GM12878 (cell line): ENCODE measurements around the gene PLAGL1. TPM values are rescaled to one million over a fixed set of nuclear protein-coding genes. Genes with fewer than 3 reads are reported as not detected.

Experiments
- ATAC-seq: fragments of 200-7000 bp; cut with Tn5 transposase; 3 replicates; pipeline ENCODE4 v1.9.1; 2020; ENCODE audit warnings: mild to moderate bottlenecking, moderate library complexity
- BruUV-seq: library from RNA; stranded (reverse); fragments of 400-500 nt; replicated peaks from 2 replicates; lab custom pipeline; 2021; lab: Mats Ljungman, UMichigan
- CTCF ChIA-PET: fragments of 300-600 bp; sonication (Branson Sonifier 250); formaldehyde crosslinking; extraction: SDS; loops from one replicate; lab custom pipeline; 2021; ENCODE audit warnings: inconsistent platforms; lab: Yijun Ruan, JAX
- POLR2A ChIA-PET: fragments of 350-600 bp; formaldehyde crosslinking; extraction: SDS; loops from one replicate; lab custom pipeline; 2021; ENCODE audit warnings: inconsistent platforms; lab: Charles Lee
- RAD21 ChIA-PET: fragments of 300-600 bp; sonication (Branson Sonifier 250); formaldehyde crosslinking; loops from one replicate; lab custom pipeline; 2023; ENCODE audit warnings: antibody characterized with exemption; ENCODE audit not compliant: unreplicated experiment; lab: Charles Lee
- SMC1A ChIA-PET: fragments of 300-600 bp; sonication (Branson Sonifier 250); formaldehyde crosslinking; loops from one replicate; lab custom pipeline; 2023; ENCODE audit not compliant: unreplicated experiment, uncharacterized antibody; lab: Charles Lee
- DNase-seq: peaks from one replicate; pipeline ENCODE4 v3.0.0-alpha.2; 2011; ENCODE audit warnings: low read depth, low spot score
- FAIRE-seq: peaks from 3 replicates; lab custom pipeline; 2011; peaks lifted over from hg19 to GRCh38; lab: Jason Lieb, UNC
- H2AFZ ChIP-seq: 2 replicates; pipeline ENCODE4 v1.6.0; 2011; ENCODE audit warnings: low read depth, low read length, control low read depth; ENCODE audit not compliant: control insufficient read depth
- H3K27ac ChIP-seq: 2 replicates; pipeline ENCODE4 v1.5.1; 2011; ENCODE audit warnings: control low read depth; ENCODE audit not compliant: control insufficient read depth, insufficient read depth
- H3K27me3 ChIP-seq, 2 experiments: replicated peaks in 1 of 2; 2 replicates each; pipeline versions ENCODE4 v1.6.0 to v1.6.1; 2011; ENCODE audit warnings: low read length in 1 of 2; ENCODE audit not compliant: control insufficient read depth in 2 of 2, insufficient read depth in 2 of 2
- H3K36me3 ChIP-seq, 2 experiments: 2 replicates each; pipeline ENCODE4 v1.5.1; 2011; ENCODE audit warnings: low read length in 1 of 2; ENCODE audit not compliant: control insufficient read depth in 2 of 2, insufficient read depth in 2 of 2
- H3K4me1 ChIP-seq: 2 replicates; pipeline ENCODE4 v1.6.1; 2011; ENCODE audit warnings: mild to moderate bottlenecking, low read length, moderate library complexity, mixed read lengths; ENCODE audit not compliant: control insufficient read depth, insufficient read depth
- H3K4me2 ChIP-seq: 2 replicates; pipeline ENCODE4 v1.6.0; 2011; ENCODE audit warnings: control low read depth; ENCODE audit not compliant: control insufficient read depth, insufficient read depth
- H3K4me3 ChIP-seq: fragments of 200-600 bp; sonication (generic); 2 replicates; pipeline ENCODE4 v1.5.1; 2016
- H3K79me2 ChIP-seq: 2 replicates; pipeline ENCODE4 v1.6.0; 2011; ENCODE audit warnings: low read length; ENCODE audit not compliant: control insufficient read depth, insufficient read depth
- H3K9ac ChIP-seq: 2 replicates; pipeline ENCODE4 v1.8.0; 2011; ENCODE audit warnings: low read length, control low read depth, mixed read lengths; ENCODE audit not compliant: control insufficient read depth, insufficient read depth
- H3K9me3 ChIP-seq: replicated peaks from 3 replicates; pipeline ENCODE4 v1.5.1; 2011; ENCODE audit warnings: mild to moderate bottlenecking, low read length; ENCODE audit not compliant: control insufficient read depth, insufficient read depth
- H4K20me1 ChIP-seq: 2 replicates; pipeline ENCODE4 v1.6.0; 2011; ENCODE audit not compliant: control insufficient read depth, insufficient read depth
- CHD4 ChIP-seq: fragments of 200-600 bp; sonication (generic); IDR thresholded peaks from 2 replicates; pipeline ENCODE4 v1.6.1; 2016; ENCODE audit warnings: mild to moderate bottlenecking
- DPF2 ChIP-seq: fragments of 450-650 bp; IDR thresholded peaks from 2 replicates; pipeline ENCODE4 v1.6.1; 2017; ENCODE audit warnings: mild to moderate bottlenecking
- EZH2 ChIP-seq: IDR thresholded peaks from 2 replicates; pipeline ENCODE4 v1.6.1; 2012; ENCODE audit warnings: low read depth, mild to moderate bottlenecking, control low read depth, inconsistent platforms, low read length, borderline replicate concordance; ENCODE audit not compliant: control insufficient read depth
- GATAD2B ChIP-seq: fragments of 450-650 bp; conservative IDR thresholded peaks from 2 replicates; pipeline ENCODE4 v1.6.1; 2017; ENCODE audit warnings: low read depth, mild to moderate bottlenecking, moderate library complexity
- MAX ChIP-seq: IDR thresholded peaks from 2 replicates; pipeline ENCODE4 v1.6.1; 2012; ENCODE audit warnings: low read depth, low read length, improper control_type of control experiment
- NFIC ChIP-seq: IDR thresholded peaks from 2 replicates; pipeline ENCODE4 v1.6.1; 2012; ENCODE audit warnings: low read depth, mild to moderate bottlenecking, inconsistent platforms, low read length, moderate library complexity
- PAX5 ChIP-seq: IDR thresholded peaks from 2 replicates; pipeline ENCODE4 v1.6.1; 2011; ENCODE audit warnings: low read depth, low read length, borderline replicate concordance
- PAX8 ChIP-seq: fragments of 450-650 bp; IDR thresholded peaks from 2 replicates; pipeline ENCODE4 v1.6.1; 2017; ENCODE audit warnings: mild to moderate bottlenecking, moderate library complexity
- RAD51 ChIP-seq: fragments of 450-650 bp; IDR thresholded peaks from 2 replicates; pipeline ENCODE4 v1.6.1; 2016; ENCODE audit warnings: moderate library complexity, mild to moderate bottlenecking, inconsistent platforms
- RELA ChIP-seq: fragments of 450-650 bp; IDR thresholded peaks from 2 replicates; pipeline ENCODE4 v1.8.0; 2014; ENCODE audit warnings: borderline replicate concordance; ENCODE audit not compliant: partially characterized antibody
- SIN3A ChIP-seq: IDR thresholded peaks from 2 replicates; pipeline ENCODE4 v1.6.1; 2012; ENCODE audit warnings: low read depth, low read length, improper control_type of control experiment
- SMAD1 ChIP-seq: fragments of 450-650 bp; IDR thresholded peaks from 2 replicates; pipeline ENCODE4 v1.6.1; 2018; ENCODE audit warnings: mild to moderate bottlenecking, low read depth; ENCODE audit not compliant: partially characterized antibody
- STAT3 ChIP-seq: IDR thresholded peaks from 2 replicates; pipeline ENCODE4 v1.6.1; 2011; ENCODE audit warnings: low read depth, low read length, improper control_type of control experiment
- TARDBP ChIP-seq: IDR thresholded peaks from 2 replicates; pipeline ENCODE4 v1.6.1; 2016; ENCODE audit warnings: borderline replicate concordance
- TCF7 ChIP-seq: IDR thresholded peaks from 2 replicates; pipeline ENCODE4 v1.6.1; 2014; ENCODE audit warnings: antibody characterized with exemption, borderline replicate concordance
- ZBED1 ChIP-seq: IDR thresholded peaks from 2 replicates; pipeline ENCODE4 v1.6.1; 2016; ENCODE audit warnings: borderline replicate concordance
- ZBTB11 ChIP-seq: fragments of 450-650 bp; formaldehyde crosslinking; IDR thresholded peaks from 2 replicates; pipeline ENCODE4 v1.5.0; 2022; ENCODE audit warnings: mild to moderate bottlenecking, missing genetic modification characterization
- ZNF217 ChIP-seq: fragments of 450-650 bp; IDR thresholded peaks from 2 replicates; pipeline ENCODE4 v1.6.1; 2017; ENCODE audit warnings: antibody characterized with exemption, mild to moderate bottlenecking
- ZNF274 ChIP-seq: IDR thresholded peaks from one replicate; pipeline ENCODE4 v1.8.0; 2011; ENCODE audit not compliant: insufficient read length, insufficient read depth
- WGBS: methylation state at CpG from one replicate; pipeline ENCODE4 v1.1.6; 2016; ENCODE audit warnings: low lambda C conversion rate; ENCODE audit not compliant: insufficient replicate concordance, insufficient coverage; ENCODE audit errors: missing lambda C conversion rate; 5-methylcytosine and 5-hydroxymethylcytosine counted together
- in situ Hi-C: fragments of 300-500 bp; cut with MboI; formaldehyde crosslinking; loops from 9 replicates; pipeline ENCODE4 v1.14.3; 2018; ENCODE audit warnings: mixed read lengths
- intact Hi-C: fragments of 100-400 bp; cut with micrococcal nuclease; formaldehyde crosslinking; loops from one replicate; pipeline ENCODE4 v1.14.2; 2022; ENCODE audit not compliant: unreplicated experiment
- polyA plus RNA-seq, 11 experiments: library from polyadenylated mRNA; depleted of rRNA in 4 of 11; unstranded in 6 of 11; stranded (reverse) in 5 of 11; fragments of >200 nt; fragmentation: Nextera tagmentation in 4 of 11; fragmentation: Illumina TruSeq in 1 of 11; extraction: Ambion mirVana in 4 of 11; extraction: Trizol in 1 of 11; gene quantifications; 1 replicate in 1 of 11; 2 replicates in 10 of 11; pipeline versions ENCODE4 v1.2.1 to v1.2.3, GENCODE V29; 2011 to 2016; ENCODE audit warnings: inconsistent platforms in 2 of 11, missing spikeins in 2 of 11, low read depth in 1 of 11
- total RNA-seq, 4 experiments: library from RNA; depleted of rRNA in 3 of 4; stranded (reverse); fragments of >200 nt in 3 of 4; fragmentation: Illumina TruSeq in 1 of 4; extraction: Trizol in 1 of 4; gene quantifications; 2 replicates each; pipeline versions ENCODE4 v1.2.1 to v1.2.3, GENCODE V29; 2013 to 2021

PLAGL1 gene
- total and polyA plus RNA-seq, 10 of the 15 experiments (the other 5 are each of a cell fraction or from before 2014, with no cell fraction given), result 2.6 to 19.1 (median 5.7) TPM

GRCh38 chr6:144053601-144054000, 45.5 kb upstream of the PLAGL1 start:
- DNase-seq (no peak), ATAC-seq (no peak), FAIRE-seq (no peak)
- no TSS peak for BruUV-seq
- ChIA-PET POLR2A (no interaction called here), RAD21 (no interaction called here), CTCF (interaction anchor here (0.7 to 4.4 kb wide), 5 partner anchors 12 to 114 kb away, joined by 3 to 26 read pairs (median 11); no protein-coding TSS in a partner anchor), SMC1A (interaction anchor here (1.6 to 5.6 kb wide), 3 partner anchors 12 to 36 kb away, joined by 4 to 54 read pairs (median 23); no protein-coding TSS in a partner anchor)
- Histone ChIP-seq H3K4me2 (no peak overlapping the region), H3K4me3 (no peak overlapping the region), H2AFZ (no peak overlapping the region), H4K20me1 (no peaks in the 10 kb centered on the region), H3K36me3 (no peaks in the 10 kb centered on the region), H3K9ac (no peak overlapping the region), H3K79me2 (no peaks in the 10 kb centered on the region), H3K27me3 (no peaks in the 10 kb centered on the region), H3K9me3 (no peaks in the 10 kb centered on the region; the same call in 2 of the 3 replicates), H3K27ac (no peak overlapping the region), H3K4me1 (peaks cover 5% of the 10 kb centered on the region)
- 84% methylated on average over 3 of the region's 3 CpGs for WGBS
- TF ChIP-seq RELA, result no peak
- TF ChIP-seq PAX5, result no peak
- no peak for TF ChIP-seq ZBED1
- no peak for TF ChIP-seq SIN3A
- no peak for TF ChIP-seq NFIC
- no peak for TF ChIP-seq GATAD2B
- TF ChIP-seq ZBTB11 (CRISPR knock-in tag), result no peak
- TF ChIP-seq SMAD1, result no peak
- no peak for TF ChIP-seq MAX
- no peak for TF ChIP-seq TARDBP
- no peak for TF ChIP-seq EZH2
- TF ChIP-seq DPF2, result no peak
- TF ChIP-seq PAX8, result no peak
- no peak for TF ChIP-seq ZNF217
- TF ChIP-seq RAD51, result no peak
- TF ChIP-seq CHD4, result no peak
- TF ChIP-seq ZNF274, result no peak
- TF ChIP-seq STAT3, result no peak
- no peak for TF ChIP-seq TCF7
- intact Hi-C loops (no loop called here), in situ Hi-C loops (no loop called here)
